Loucy (cell line): ENCODE results near the gene WDR88.
A peak's percentile ranks its signal among the peaks of the same experiment; 100 is the strongest.

ENCODE experiments used
- H2AFZ ChIP-seq: fragments of 200-600 bp; sonication (generic); 2 replicates; pipeline ENCODE4 v1.6.0; 2016; ENCODE audit warnings: antibody characterized with exemption, mild to moderate bottlenecking, low read length, moderate library complexity
- H3F3A ChIP-seq: fragments of 200-600 bp; 2 replicates; pipeline ENCODE4 v1.6.0; 2016; ENCODE audit warnings: antibody characterized with exemption, low read depth, mild to moderate bottlenecking
- H3K27me3 ChIP-seq: fragments of 200-600 bp; sonication (generic); 2 replicates; pipeline ENCODE4 v1.6.1; 2014; ENCODE audit warnings: low read length, mild to moderate bottlenecking; ENCODE audit not compliant: insufficient read depth, poor library complexity, severe bottlenecking
- H3K36me3 ChIP-seq: fragments of 200-600 bp; sonication (generic); 2 replicates; pipeline ENCODE4 v1.6.1; 2016; ENCODE audit warnings: low read length; ENCODE audit not compliant: insufficient read depth
- H3K4me1 ChIP-seq: fragments of 200-600 bp; sonication (generic); 2 replicates; pipeline ENCODE4 v1.5.1; 2014; ENCODE audit warnings: low read length, mild to moderate bottlenecking; ENCODE audit not compliant: insufficient read depth, poor library complexity, severe bottlenecking
- H3K4me2 ChIP-seq: fragments of 200-600 bp; sonication (generic); 2 replicates; pipeline ENCODE4 v1.6.0; 2014; ENCODE audit warnings: antibody characterized with exemption, low read length, low read depth, mild to moderate bottlenecking; ENCODE audit not compliant: poor library complexity, severe bottlenecking
- H3K4me3 ChIP-seq: fragments of 200-600 bp; sonication (generic); 2 replicates; pipeline ENCODE4 v1.5.1; 2014; ENCODE audit warnings: low read length, mild to moderate bottlenecking, mixed read lengths; ENCODE audit not compliant: poor library complexity, severe bottlenecking
- H3K79me2 ChIP-seq: fragments of 200-600 bp; sonication (generic); 2 replicates; pipeline ENCODE4 v1.6.1; 2014; ENCODE audit warnings: low read length; ENCODE audit not compliant: insufficient read depth
- H3K9ac ChIP-seq: fragments of 200-600 bp; sonication (generic); 2 replicates; pipeline ENCODE4 v1.6.0; 2014; ENCODE audit warnings: mild to moderate bottlenecking, low read depth, low read length, moderate library complexity; ENCODE audit not compliant: poor library complexity, severe bottlenecking
- H3K9me2 ChIP-seq: fragments of 200-600 bp; sonication (generic); replicated peaks from 2 replicates; pipeline ENCODE4 v1.6.1; 2016; ENCODE audit warnings: low read depth, low read length, mixed read lengths
- H3K9me3 ChIP-seq: fragments of 200-600 bp; sonication (generic); 2 replicates; pipeline ENCODE4 v1.6.1; 2014; ENCODE audit warnings: mild to moderate bottlenecking, antibody characterized with exemption, low read length, low read depth; ENCODE audit not compliant: insufficient read depth
- H4K20me1 ChIP-seq: fragments of 200-600 bp; sonication (generic); 2 replicates; pipeline ENCODE4 v1.6.0; 2014; ENCODE audit warnings: antibody characterized with exemption, low read length, mild to moderate bottlenecking; ENCODE audit not compliant: insufficient read depth, poor library complexity, severe bottlenecking
- EZH2phosphoT487 ChIP-seq: fragments of 200-600 bp; IDR thresholded peaks from 2 replicates; pipeline ENCODE4 v1.6.1; 2018; ENCODE audit warnings: antibody characterized with exemption, mild to moderate bottlenecking, moderate library complexity, borderline replicate concordance
- TF ChIP-seq, protein P1 (sequence below): fragments of 200-600 bp; sonication (generic); conservative IDR thresholded peaks from 2 replicates; pipeline ENCODE4 v1.5.1; 2014; ENCODE audit warnings: mild to moderate bottlenecking, antibody characterized with exemption, low read length

The WDR88 gene

GRCh38 chr19:33139165-33139564 is 7.3 kb downstream of the WDR88 start:
- no peaks in the 10 kb centered on the region for H3K9me2 ChIP-seq
- H4K20me1 ChIP-seq: no peaks in the 10 kb centered on the region
- H3K4me2 ChIP-seq: no peak overlapping the region
- no peaks in the 10 kb centered on the region for H3K79me2 ChIP-seq
- no peak overlapping the region for H2AFZ ChIP-seq
- H3K4me1 ChIP-seq: no peaks in the 10 kb centered on the region
- no peak overlapping the region for H3K4me3 ChIP-seq
- no peak for TF ChIP-seq EZH2phosphoT487
- TF ChIP-seq, protein P1, sequence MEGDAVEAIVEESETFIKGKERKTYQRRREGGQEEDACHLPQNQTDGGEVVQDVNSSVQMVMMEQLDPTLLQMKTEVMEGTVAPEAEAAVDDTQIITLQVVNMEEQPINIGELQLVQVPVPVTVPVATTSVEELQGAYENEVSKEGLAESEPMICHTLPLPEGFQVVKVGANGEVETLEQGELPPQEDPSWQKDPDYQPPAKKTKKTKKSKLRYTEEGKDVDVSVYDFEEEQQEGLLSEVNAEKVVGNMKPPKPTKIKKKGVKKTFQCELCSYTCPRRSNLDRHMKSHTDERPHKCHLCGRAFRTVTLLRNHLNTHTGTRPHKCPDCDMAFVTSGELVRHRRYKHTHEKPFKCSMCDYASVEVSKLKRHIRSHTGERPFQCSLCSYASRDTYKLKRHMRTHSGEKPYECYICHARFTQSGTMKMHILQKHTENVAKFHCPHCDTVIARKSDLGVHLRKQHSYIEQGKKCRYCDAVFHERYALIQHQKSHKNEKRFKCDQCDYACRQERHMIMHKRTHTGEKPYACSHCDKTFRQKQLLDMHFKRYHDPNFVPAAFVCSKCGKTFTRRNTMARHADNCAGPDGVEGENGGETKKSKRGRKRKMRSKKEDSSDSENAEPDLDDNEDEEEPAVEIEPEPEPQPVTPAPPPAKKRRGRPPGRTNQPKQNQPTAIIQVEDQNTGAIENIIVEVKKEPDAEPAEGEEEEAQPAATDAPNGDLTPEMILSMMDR: no peak
- no peaks in the 10 kb centered on the region for H3F3A ChIP-seq
- no peaks in the 10 kb centered on the region for H3K27me3 ChIP-seq
- no peaks in the 10 kb centered on the region for H3K9me3 ChIP-seq
- no peak overlapping the region for H3K9ac ChIP-seq
- no peaks in the 10 kb centered on the region for H3K36me3 ChIP-seq

DNA sequence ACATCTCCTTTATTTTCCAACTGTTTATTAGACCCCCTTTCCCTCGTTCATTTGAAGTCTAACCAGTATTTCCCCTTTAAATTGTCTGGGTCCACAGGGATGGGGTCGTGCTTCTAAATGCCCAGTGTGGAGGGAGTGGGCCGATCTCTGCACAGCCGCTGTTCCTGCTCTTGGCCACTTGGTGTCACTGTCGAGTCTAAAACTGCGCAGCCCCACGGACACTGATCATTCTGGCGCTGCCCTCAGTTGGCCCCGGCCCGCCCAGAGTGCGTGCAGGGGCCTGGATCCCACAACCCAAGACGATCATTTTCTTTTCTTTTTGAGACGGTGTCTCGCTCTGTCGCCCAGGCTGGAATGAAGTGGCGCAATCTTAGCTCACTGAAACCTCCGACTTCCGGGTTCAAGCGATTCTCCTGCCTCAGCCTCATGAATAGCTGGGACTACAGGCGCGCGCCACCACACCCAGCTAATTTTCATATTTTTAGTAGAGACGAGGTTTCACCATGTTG is 12.0 kb downstream of the WDR88 start:
- H3K9me3 ChIP-seq: no peaks in the 10 kb centered on the region
- H3K36me3 ChIP-seq: no peaks in the 10 kb centered on the region
- TF ChIP-seq EZH2phosphoT487: no peak
- TF ChIP-seq, protein P1: peak; percentile 94
- H3F3A ChIP-seq: no peaks in the 10 kb centered on the region
- no peaks in the 10 kb centered on the region for H3K27me3 ChIP-seq
- H3K4me3 ChIP-seq: no peak overlapping the region
- H3K9ac ChIP-seq: no peak overlapping the region
- no peaks in the 10 kb centered on the region for H3K79me2 ChIP-seq
- H3K9me2 ChIP-seq: no peaks in the 10 kb centered on the region
- peak overlapping the region; percentile 47; the same call in 1 of the 2 replicates for H2AFZ ChIP-seq
- H4K20me1 ChIP-seq: no peaks in the 10 kb centered on the region
- peak overlapping the region; percentile 45 for H3K4me2 ChIP-seq
- peaks cover 4% of the 10 kb centered on the region for H3K4me1 ChIP-seq

GRCh38 chr19:33146209-33146608 is 14.3 kb downstream of the WDR88 start:
- Histone ChIP-seq H3K9ac (no peak overlapping the region), H3K4me2 (no peak overlapping the region), H3K36me3 (no peaks in the 10 kb centered on the region), H3K79me2 (no peaks in the 10 kb centered on the region), H3K4me1 (peaks cover 4% of the 10 kb centered on the region), H2AFZ (no peak overlapping the region), H3K9me3 (no peaks in the 10 kb centered on the region), H4K20me1 (no peaks in the 10 kb centered on the region), H3K27me3 (no peaks in the 10 kb centered on the region), H3K9me2 (no peaks in the 10 kb centered on the region), H3F3A (no peaks in the 10 kb centered on the region), H3K4me3 (no peak overlapping the region)
- TF ChIP-seq, protein P1: no peak
